NT2/D1 (cell line): ENCODE measurements around the gene CBLB.

Source experiments
- DNase-seq: peaks from one replicate; pipeline ENCODE4 v3.0.0-alpha.2; 2011; ENCODE audit warnings: low read depth, low spot score
- H3K27me3 ChIP-seq: 2 replicates; pipeline ENCODE4 v1.6.0; 2011; ENCODE audit warnings: mild to moderate bottlenecking; ENCODE audit not compliant: insufficient read length, insufficient read depth
- H3K36me3 ChIP-seq: 2 replicates; pipeline ENCODE4 v1.6.1; 2011; ENCODE audit warnings: mild to moderate bottlenecking, low read length, mixed read lengths; ENCODE audit not compliant: insufficient read depth, insufficient read length
- H3K4me1 ChIP-seq: 2 replicates; pipeline ENCODE4 v1.5.1; 2011; ENCODE audit not compliant: insufficient read depth, insufficient read length
- H3K4me3 ChIP-seq: 2 replicates; pipeline ENCODE4 v1.5.1; 2011; ENCODE audit warnings: low read depth; ENCODE audit not compliant: insufficient read length
- H3K9ac ChIP-seq: 2 replicates; pipeline ENCODE4 v1.6.0; 2011; ENCODE audit warnings: low read depth; ENCODE audit not compliant: insufficient read length
- H3K9me3 ChIP-seq: 2 replicates; pipeline ENCODE4 v1.5.1; 2011; ENCODE audit warnings: mild to moderate bottlenecking, low read length; ENCODE audit not compliant: insufficient read depth
- SUZ12 ChIP-seq: IDR thresholded peaks from 2 replicates; pipeline ENCODE4 v1.6.1; 2011; ENCODE audit not compliant: insufficient read length, insufficient read depth; ENCODE audit errors: extremely low read depth
- YY1 ChIP-seq: IDR thresholded peaks from 2 replicates; pipeline ENCODE4 v1.6.1; 2011; ENCODE audit not compliant: insufficient read length, insufficient read depth
- ZNF274 ChIP-seq: IDR thresholded peaks from 2 replicates; pipeline ENCODE4 v1.6.1; 2011; ENCODE audit warnings: mild to moderate bottlenecking, low read depth, low read length

CBLB gene

DNA sequence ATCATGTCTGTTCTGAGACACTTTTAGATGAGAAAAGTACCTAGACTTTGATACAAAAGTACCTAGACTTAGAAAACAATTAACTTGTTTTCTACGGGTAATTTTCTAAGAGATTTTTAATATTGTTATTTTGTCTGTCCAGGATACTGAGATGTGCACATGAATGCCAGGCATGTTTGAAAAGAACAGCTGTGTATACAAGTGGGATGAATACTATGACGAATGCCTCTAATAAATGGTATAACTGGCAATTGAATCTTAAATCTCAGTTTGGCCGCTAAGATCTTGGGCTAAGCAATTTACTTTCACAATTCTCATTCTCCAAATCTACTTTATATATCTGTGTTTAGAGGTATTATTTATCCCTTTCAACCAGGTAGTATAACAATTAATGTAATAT is 207.4 kb downstream of the CBLB start:
- no peak overlapping the region for H3K4me3 ChIP-seq
- no peaks in the 10 kb centered on the region for H3K4me1 ChIP-seq
- H3K27me3 ChIP-seq, result no peaks in the 10 kb centered on the region
- DNase-seq, result no peak
- H3K9me3 ChIP-seq, result no peaks in the 10 kb centered on the region
- H3K36me3 ChIP-seq, result peaks cover 4% of the 10 kb centered on the region
- no peak overlapping the region for H3K9ac ChIP-seq
- TF ChIP-seq SUZ12 (no peak), YY1 (no peak)

DNA sequence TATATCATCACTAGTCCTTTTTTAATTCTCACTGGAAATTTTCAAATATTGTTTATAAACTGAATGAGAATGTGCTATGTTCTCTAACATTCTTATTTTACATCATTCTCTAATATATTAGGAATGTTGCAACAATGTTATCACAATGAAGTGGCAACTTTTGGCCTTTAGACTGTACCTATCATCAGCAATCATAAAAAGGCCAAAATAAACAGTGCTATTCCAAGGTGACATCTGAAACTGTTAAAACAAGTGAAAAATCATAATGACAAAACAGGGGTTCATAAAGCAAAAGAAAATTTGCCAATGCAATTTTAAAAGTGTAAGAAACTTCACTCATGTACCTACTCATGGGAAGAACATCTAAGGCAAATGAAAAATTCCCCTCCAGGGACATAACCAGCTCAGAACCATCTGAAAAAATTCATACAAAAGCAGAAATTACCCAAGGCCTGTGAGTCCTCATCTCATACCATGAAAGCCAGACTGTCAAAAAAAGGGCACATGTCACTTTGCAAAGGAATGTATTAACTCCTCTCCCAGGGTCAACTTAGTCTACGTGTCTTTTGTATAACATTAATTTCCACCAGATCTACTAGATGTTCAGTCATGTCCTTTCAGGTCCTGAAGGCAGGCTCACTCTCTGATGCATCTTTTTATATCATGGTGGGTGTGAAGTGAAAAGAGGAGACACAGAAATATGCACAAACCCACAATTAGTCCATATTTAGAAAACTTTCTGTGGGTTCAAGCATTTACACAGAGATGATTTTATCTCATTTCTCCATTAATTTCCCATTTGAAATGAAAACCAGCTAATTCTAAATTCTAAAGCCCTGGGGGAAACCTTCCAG is 211.9 kb downstream of the CBLB start:
- no peak overlapping the region for H3K4me3 ChIP-seq
- no peak overlapping the region for H3K9ac ChIP-seq
- no peak for DNase-seq
- TF ChIP-seq YY1 (no peak), SUZ12 (no peak), ZNF274 (no peak)
- H3K27me3 ChIP-seq, result no peaks in the 10 kb centered on the region
- H3K4me1 ChIP-seq, result no peaks in the 10 kb centered on the region
- H3K36me3 ChIP-seq, result peaks cover 4% of the 10 kb centered on the region
- no peaks in the 10 kb centered on the region for H3K9me3 ChIP-seq

DNA sequence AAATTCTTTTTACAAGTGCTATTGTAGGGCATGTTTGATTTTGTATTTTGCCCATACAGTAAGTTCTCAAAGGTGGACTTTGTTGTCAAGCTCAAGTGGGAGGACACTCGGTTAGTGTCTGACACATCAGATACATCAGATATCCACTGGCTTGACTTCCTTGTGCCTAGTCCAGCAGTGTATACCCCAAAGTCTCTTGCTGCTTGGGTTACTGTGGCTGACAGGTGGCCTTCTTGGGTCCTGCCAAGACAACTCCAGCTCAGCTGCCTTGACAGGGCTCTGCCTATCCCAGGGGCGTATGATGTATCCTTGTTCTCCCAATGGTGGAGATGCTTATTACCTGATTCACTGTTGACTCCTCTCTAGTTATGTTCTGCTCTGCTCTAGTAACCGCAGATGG is 214.9 kb downstream of the CBLB start:
- no peak for DNase-seq
- Histone ChIP-seq H3K4me1 (no peaks in the 10 kb centered on the region), H3K9me3 (no peaks in the 10 kb centered on the region), H3K36me3 (peaks cover 4% of the 10 kb centered on the region), H3K27me3 (no peaks in the 10 kb centered on the region), H3K4me3 (no peak overlapping the region), H3K9ac (no peak overlapping the region)
- TF ChIP-seq SUZ12, result no peak
- TF ChIP-seq YY1, result no peak
- TF ChIP-seq ZNF274, result no peak

DNA sequence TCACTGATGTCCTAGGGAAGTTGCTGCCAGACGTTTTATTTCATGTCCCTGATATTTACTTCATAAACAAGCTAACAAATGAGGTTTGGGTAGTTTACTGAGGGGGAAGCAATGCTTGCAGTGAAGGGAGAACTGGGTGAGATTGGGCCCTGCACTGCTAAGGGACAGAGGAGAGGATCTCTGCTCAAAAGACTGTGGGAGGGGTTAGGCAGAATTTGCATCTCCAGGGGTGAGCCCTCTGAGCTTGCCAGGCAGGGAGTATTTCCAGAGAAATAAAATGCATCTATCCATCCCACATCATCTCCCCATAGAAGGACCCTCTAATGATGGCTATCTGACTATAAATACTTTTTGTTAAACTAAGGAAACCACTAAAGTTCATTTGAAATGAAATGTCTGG is 215.6 kb downstream of the CBLB start:
- Histone ChIP-seq H3K4me3 (no peak overlapping the region), H3K9ac (no peak overlapping the region), H3K4me1 (no peaks in the 10 kb centered on the region), H3K36me3 (peaks cover under 1% of the 10 kb centered on the region), H3K9me3 (no peaks in the 10 kb centered on the region), H3K27me3 (no peaks in the 10 kb centered on the region)
- DNase-seq, result no peak
- TF ChIP-seq SUZ12, result no peak
- no peak for TF ChIP-seq ZNF274
- no peak for TF ChIP-seq YY1

DNA sequence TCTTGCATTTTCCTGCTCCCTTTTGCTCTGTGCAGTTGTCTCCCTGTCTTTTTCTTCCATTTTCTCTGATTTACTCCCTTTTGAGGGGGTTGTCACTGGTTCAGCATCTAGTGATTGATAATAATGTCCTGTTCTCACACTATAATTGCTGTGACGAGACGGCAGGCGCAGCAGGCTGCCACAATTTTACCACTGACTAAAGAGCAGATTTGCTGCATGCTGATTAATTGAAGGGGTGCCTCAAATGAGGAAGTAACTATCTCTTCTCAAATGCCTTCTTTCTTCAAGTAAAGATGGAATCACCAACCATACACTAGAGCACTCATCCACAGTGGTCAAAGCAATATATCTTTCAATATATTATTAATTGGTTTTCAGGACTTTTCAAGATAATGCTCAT is 219.3 kb downstream of the CBLB start:
- no peak for DNase-seq

DNA sequence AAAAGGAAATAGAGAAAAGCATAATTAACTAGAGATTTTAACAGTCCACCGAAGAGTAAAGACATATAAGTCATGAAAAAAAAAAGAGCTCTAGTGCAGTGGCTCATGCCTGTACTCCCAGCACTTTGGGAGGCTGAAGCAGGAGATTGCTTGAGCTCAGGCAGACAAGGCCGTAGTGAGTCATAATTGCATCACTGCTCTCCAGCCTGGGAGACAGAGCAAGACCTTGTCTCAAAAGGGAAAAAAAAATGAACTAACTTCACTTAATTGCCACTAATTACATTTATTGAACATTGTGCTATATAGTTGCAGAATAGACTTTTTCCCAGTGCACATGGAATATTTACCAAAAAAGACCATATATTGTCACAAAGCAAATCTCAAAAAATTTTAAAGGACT is 221.8 kb downstream of the CBLB start:
- Histone ChIP-seq H3K36me3 (no peaks in the 10 kb centered on the region), H3K4me3 (no peak overlapping the region), H3K9ac (no peak overlapping the region), H3K27me3 (no peaks in the 10 kb centered on the region), H3K4me1 (no peaks in the 10 kb centered on the region), H3K9me3 (peaks cover 10% of the 10 kb centered on the region; the same call in 1 of the 2 replicates)
- no peak for DNase-seq
- TF ChIP-seq SUZ12, result no peak
- no peak for TF ChIP-seq ZNF274
- no peak for TF ChIP-seq YY1

More for the DNA sequence above, 219.3 kb downstream of the CBLB start:
- Histone ChIP-seq H3K4me1 (no peaks in the 10 kb centered on the region), H3K27me3 (no peaks in the 10 kb centered on the region), H3K9ac (no peak overlapping the region), H3K4me3 (no peak overlapping the region), H3K9me3 (no peaks in the 10 kb centered on the region), H3K36me3 (no peaks in the 10 kb centered on the region)
- no peak for TF ChIP-seq SUZ12
- TF ChIP-seq ZNF274, result no peak
- no peak for TF ChIP-seq YY1

DNA sequence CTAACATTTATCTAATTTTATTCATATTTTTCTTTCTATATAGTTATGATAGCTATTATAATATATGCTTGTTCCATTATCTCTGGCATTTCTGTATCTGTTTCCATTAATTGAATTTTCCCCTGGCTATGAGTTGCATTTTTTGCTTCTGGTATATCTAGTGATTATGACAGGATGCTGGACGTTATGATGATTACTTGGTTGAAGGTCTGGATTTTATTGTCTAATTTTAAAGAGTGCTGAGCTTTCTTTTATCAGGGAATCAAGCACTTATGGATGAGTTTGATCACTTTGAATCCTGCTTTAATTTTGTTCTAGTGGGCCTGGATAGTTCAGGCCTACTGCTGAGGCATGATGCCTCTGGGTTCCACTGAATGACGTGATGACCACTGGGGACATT is 229.7 kb downstream of the CBLB start:
- Histone ChIP-seq H3K27me3 (no peaks in the 10 kb centered on the region), H3K4me1 (no peaks in the 10 kb centered on the region), H3K36me3 (no peaks in the 10 kb centered on the region), H3K9me3 (peaks cover 10% of the 10 kb centered on the region; the same call in 1 of the 2 replicates), H3K4me3 (no peak overlapping the region), H3K9ac (no peak overlapping the region)
- DNase-seq, result no peak
- TF ChIP-seq ZNF274, result no peak
- no peak for TF ChIP-seq YY1
- TF ChIP-seq SUZ12, result no peak
